Astrocyte of the cerebellum (primary cell): Measurements from ENCODE around the gene C10orf90.

ENCODE experiments used
- DNase-seq: peaks from one replicate; pipeline ENCODE4 v3.0.0-alpha.2; 2011; ENCODE audit warnings: low read depth
- H3K4me3 ChIP-seq: 2 replicates; pipeline ENCODE4 v1.5.1; 2011; ENCODE audit warnings: mild to moderate bottlenecking, low read depth, low read length, moderate library complexity
- in situ Hi-C: cut with HindIII; loops from 2 replicates; pipeline ENCODE4 v1.10.0; 2017; ENCODE audit warnings: low sequenced_read_pairs
- TF ChIP-seq, protein P1 (sequence below): IDR thresholded peaks from 2 replicates; pipeline ENCODE4 v1.5.1; 2012; ENCODE audit warnings: low read length, low read depth, moderate library complexity, mild to moderate bottlenecking; ENCODE audit errors: missing control alignments

C10orf90 gene

GRCh38 chr10:126670056-126670894 lies at the start of gene C10orf90:
Gene C10orf90, minus strand, starts transcription at chr10:126670693. Its CDS starts 213 bp downstream, at chr10:126670480.
- in situ Hi-C loops: no loop called here
- H3K4me3 ChIP-seq: no peak within 1 kb of the TSS
- DNase-seq: no peak
- TF ChIP-seq, protein P1, sequence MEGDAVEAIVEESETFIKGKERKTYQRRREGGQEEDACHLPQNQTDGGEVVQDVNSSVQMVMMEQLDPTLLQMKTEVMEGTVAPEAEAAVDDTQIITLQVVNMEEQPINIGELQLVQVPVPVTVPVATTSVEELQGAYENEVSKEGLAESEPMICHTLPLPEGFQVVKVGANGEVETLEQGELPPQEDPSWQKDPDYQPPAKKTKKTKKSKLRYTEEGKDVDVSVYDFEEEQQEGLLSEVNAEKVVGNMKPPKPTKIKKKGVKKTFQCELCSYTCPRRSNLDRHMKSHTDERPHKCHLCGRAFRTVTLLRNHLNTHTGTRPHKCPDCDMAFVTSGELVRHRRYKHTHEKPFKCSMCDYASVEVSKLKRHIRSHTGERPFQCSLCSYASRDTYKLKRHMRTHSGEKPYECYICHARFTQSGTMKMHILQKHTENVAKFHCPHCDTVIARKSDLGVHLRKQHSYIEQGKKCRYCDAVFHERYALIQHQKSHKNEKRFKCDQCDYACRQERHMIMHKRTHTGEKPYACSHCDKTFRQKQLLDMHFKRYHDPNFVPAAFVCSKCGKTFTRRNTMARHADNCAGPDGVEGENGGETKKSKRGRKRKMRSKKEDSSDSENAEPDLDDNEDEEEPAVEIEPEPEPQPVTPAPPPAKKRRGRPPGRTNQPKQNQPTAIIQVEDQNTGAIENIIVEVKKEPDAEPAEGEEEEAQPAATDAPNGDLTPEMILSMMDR: no peak

GRCh38 chr10:126716366-126716765 lies 45.9 kb upstream of the C10orf90 start:
- in situ Hi-C loops: loop anchor here (10.0 kb wide), 1 partner anchor 62 kb away; no protein-coding TSS in a partner anchor
- TF ChIP-seq, protein P1: no peak
- H3K4me3 ChIP-seq: no peak overlapping the region
- DNase-seq: no peak

DNA sequence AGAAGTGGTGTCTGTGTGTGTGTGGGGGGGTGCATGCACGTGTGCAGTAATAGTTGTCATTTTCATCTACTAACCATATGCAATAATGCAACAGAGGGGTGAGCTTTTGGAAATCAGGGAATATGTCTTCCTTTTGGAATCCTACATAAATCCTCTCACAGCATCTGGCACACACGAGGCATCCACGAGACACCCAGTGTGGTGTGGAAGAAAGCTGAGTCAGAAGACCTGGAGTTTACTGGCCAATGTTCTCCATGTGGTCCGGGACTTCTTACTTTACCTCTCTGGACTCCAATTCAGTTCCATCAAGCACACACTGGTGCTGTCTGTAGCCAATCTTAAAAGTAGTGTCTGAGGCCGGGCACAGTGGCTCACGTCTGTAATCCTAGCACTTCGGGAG lies 43.1 kb upstream of the C10orf90 start:
- no peak for DNase-seq
- H3K4me3 ChIP-seq: no peak overlapping the region
- in situ Hi-C loops: loop anchor here (10.0 kb wide), 1 partner anchor 59 kb away; no protein-coding TSS in a partner anchor
- TF ChIP-seq, protein P1: no peak

DNA sequence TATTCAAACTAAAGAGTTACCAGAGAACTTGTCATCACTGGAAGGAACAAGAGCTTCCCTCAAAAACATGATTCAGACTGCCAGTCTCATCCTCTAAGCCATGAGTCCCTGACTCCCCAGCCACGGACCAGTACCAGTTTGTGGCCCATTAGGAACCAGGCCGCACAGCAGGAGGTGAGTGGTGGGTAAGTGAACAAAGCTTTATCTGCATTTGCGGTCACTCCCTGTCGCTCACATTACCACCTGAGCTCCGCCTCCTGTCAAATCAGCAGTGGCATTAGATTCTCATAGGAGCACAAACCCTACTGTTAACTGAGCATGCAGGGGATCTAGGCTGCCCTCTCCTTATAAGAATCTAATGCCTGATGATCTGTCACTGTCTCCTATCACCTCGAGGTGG lies 42.2 kb upstream of the C10orf90 start:
- in situ Hi-C loops: loop anchor here (10.0 kb wide), 1 partner anchor 58 kb away; no protein-coding TSS in a partner anchor
- H3K4me3 ChIP-seq: no peak overlapping the region
- no peak for DNase-seq
- TF ChIP-seq, protein P1: no peak

- in situ Hi-C loops: no loop called here
- DNase-seq: no peak
- TF ChIP-seq, protein P1: no peak
- H3K4me3 ChIP-seq: no peak overlapping the region
These were observed 35.6 kb upstream of the C10orf90 start for GRCh38 chr10:126705951-126706565.

- DNase-seq: no peak
- in situ Hi-C loops: no loop called here
- no peak overlapping the region for H3K4me3 ChIP-seq
- TF ChIP-seq, protein P1: no peak
These were observed 34.6 kb upstream of the C10orf90 start for GRCh38 chr10:126705131-126705530.
